GM23338 (cell line): Measurements from ENCODE around the gene ACSL3. TPM values are rescaled to one million over a fixed set of nuclear protein-coding genes. Genes with fewer than 3 reads are reported as not detected.

Source experiments
- ATAC-seq: fragments of 200-7000 bp; cut with Tn5 transposase; 3 replicates; pipeline ENCODE4 v1.9.1; 2020
- DNase-seq: peaks from one replicate; pipeline ENCODE4 v3.0.0-alpha.2; 2015; ENCODE audit warnings: low spot score
- H2AFZ ChIP-seq: fragments of 200-600 bp; sonication (generic); 2 replicates; pipeline ENCODE4 v1.8.0; 2016; ENCODE audit warnings: antibody characterized with exemption, mild to moderate bottlenecking, moderate library complexity
- H3F3A ChIP-seq: fragments of 200-600 bp; sonication (generic); replicated peaks from 2 replicates; pipeline ENCODE4 v1.8.0; 2017; ENCODE audit warnings: antibody characterized with exemption, mixed run types, low read depth
- H3K27ac ChIP-seq: fragments of 200-600 bp; sonication (generic); 2 replicates; pipeline ENCODE4 v1.6.1; 2016; ENCODE audit warnings: low read depth
- H3K27me3 ChIP-seq: fragments of 200-600 bp; sonication (generic); 2 replicates; pipeline ENCODE4 v1.8.0; 2016; ENCODE audit warnings: mild to moderate bottlenecking, mixed run types, moderate library complexity; ENCODE audit not compliant: insufficient read depth
- H3K36me3 ChIP-seq: fragments of 200-600 bp; sonication (generic); 2 replicates; pipeline ENCODE4 v1.8.0; 2016; ENCODE audit warnings: mild to moderate bottlenecking; ENCODE audit not compliant: insufficient read depth
- H3K4me1 ChIP-seq: fragments of 200-600 bp; sonication (generic); 2 replicates; pipeline ENCODE4 v1.8.0; 2016; ENCODE audit warnings: mild to moderate bottlenecking, moderate library complexity; ENCODE audit not compliant: insufficient read depth
- H3K4me2 ChIP-seq: fragments of 200-600 bp; sonication (generic); 2 replicates; pipeline ENCODE4 v1.7.1; 2017; ENCODE audit warnings: mixed run types
- H3K4me3 ChIP-seq: fragments of 200-600 bp; sonication (generic); 2 replicates; pipeline ENCODE4 v1.6.1; 2016; ENCODE audit warnings: mixed run types
- H3K79me2 ChIP-seq: fragments of 200-600 bp; sonication (generic); replicated peaks from 2 replicates; pipeline ENCODE4 v1.8.0; 2017; ENCODE audit warnings: mild to moderate bottlenecking; ENCODE audit not compliant: insufficient read depth
- H3K9me2 ChIP-seq: fragments of 200-600 bp; sonication (generic); 2 replicates; pipeline ENCODE4 v1.8.0; 2017; ENCODE audit not compliant: insufficient read depth
- H4K20me1 ChIP-seq: fragments of 200-600 bp; sonication (generic); replicated peaks from 2 replicates; pipeline ENCODE4 v1.8.0; 2017; ENCODE audit warnings: mild to moderate bottlenecking; ENCODE audit not compliant: insufficient read depth
- H3K27ac Mint-ChIP-seq: 2 replicates; pipeline ENCODE4 v1.8.0; 2020; ENCODE audit warnings: inconsistent platforms, mild to moderate bottlenecking, moderate library complexity, mixed read lengths
- H3K27me3 Mint-ChIP-seq: 3 replicates; pipeline ENCODE4 v1.8.0; 2022; ENCODE audit warnings: low read depth, mild to moderate bottlenecking, moderate library complexity, mixed read lengths, inconsistent platforms; ENCODE audit not compliant: insufficient read depth, poor library complexity
- H3K36me3 Mint-ChIP-seq: 3 replicates; pipeline ENCODE4 v1.8.0; 2021; ENCODE audit warnings: low read depth, mild to moderate bottlenecking, inconsistent platforms, moderate library complexity, mixed read lengths
- H3K4me1 Mint-ChIP-seq: 3 replicates; pipeline ENCODE4 v1.8.0; 2020; ENCODE audit warnings: mild to moderate bottlenecking, inconsistent platforms, mixed read lengths
- H3K4me3 Mint-ChIP-seq: 3 replicates; pipeline ENCODE4 v1.8.0; 2021; ENCODE audit warnings: moderate library complexity, mild to moderate bottlenecking, inconsistent platforms, mixed read lengths
- H3K9me3 Mint-ChIP-seq: 3 replicates; pipeline ENCODE4 v1.8.0; 2020; ENCODE audit warnings: moderate library complexity, mild to moderate bottlenecking, inconsistent platforms, mixed read lengths
- CREB1 ChIP-seq: fragments of 250-450 bp; sonication (Bioruptor Pico); IDR thresholded peaks from 2 replicates; pipeline ENCODE4 v1.5.0; 2020; ENCODE audit warnings: low read depth, mild to moderate bottlenecking, moderate library complexity
- EZH2 ChIP-seq: fragments of 200-600 bp; sonication (generic); IDR thresholded peaks from one replicate; pipeline ENCODE4 v1.8.0; 2017; ENCODE audit warnings: antibody characterized with exemption, mild to moderate bottlenecking, low read depth; ENCODE audit not compliant: unreplicated experiment
- JUNB ChIP-seq: IDR thresholded peaks from one replicate; pipeline ENCODE4 v1.6.1; 2016; ENCODE audit warnings: antibody characterized with exemption; ENCODE audit not compliant: unreplicated experiment
- POLR2AphosphoS5 ChIP-seq: IDR thresholded peaks from 2 replicates; pipeline ENCODE4 v1.6.1; 2016; ENCODE audit warnings: antibody characterized with exemption, low read depth
- ZNF462 ChIP-seq: fragments of 250-450 bp; sonication (Bioruptor Pico); IDR thresholded peaks from 2 replicates; pipeline ENCODE4 v1.5.0; 2020; ENCODE audit warnings: mild to moderate bottlenecking, moderate library complexity
- polyA plus RNA-seq: library from polyadenylated mRNA; unstranded; fragments of >200 nt; fragmentation: Nextera tagmentation; extraction: Ambion mirVana; gene quantifications from 2 replicates; pipeline ENCODE4 v1.2.1, GENCODE V29; 2016
- total RNA-seq: library from RNA; depleted of rRNA; stranded (reverse); fragments of >200 nt; shearing (Covaris generic); gene quantifications from 2 replicates; pipeline ENCODE4 v1.2.3, GENCODE V29; 2014
- TF ChIP-seq, protein P1 (sequence below): IDR thresholded peaks from one replicate; pipeline ENCODE4 v1.6.1; 2018; ENCODE audit warnings: antibody characterized with exemption; ENCODE audit not compliant: unreplicated experiment

Gene ACSL3
- total and polyA plus RNA-seq, 2 experiments from 2014 or later: 55.3 to 130 TPM

DNA sequence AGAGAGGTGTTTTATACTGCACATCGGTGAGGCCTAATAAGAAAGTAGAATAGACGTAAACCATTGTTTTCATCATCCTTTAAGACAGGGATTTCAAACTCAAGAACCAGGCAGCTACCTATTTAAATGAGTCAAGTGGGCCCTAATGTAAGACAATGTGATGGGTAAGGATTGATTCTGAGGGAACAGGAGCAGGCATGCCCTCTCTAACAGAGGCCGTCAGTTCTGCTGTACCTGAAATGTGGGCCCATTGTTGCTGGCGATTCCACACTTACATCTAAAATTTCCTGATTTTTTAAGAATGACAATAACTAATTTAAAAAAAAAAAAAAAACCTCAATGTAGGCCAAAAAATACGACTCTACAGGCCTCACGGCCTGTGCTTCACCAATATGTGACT lies 67.5 kb downstream of the ACSL3 start:
- TF ChIP-seq CREB1 (CRISPR knock-in tag): no peak
- Histone ChIP-seq H2AFZ (no peak overlapping the region), H3K4me3 (no peak overlapping the region), H3K27ac (no peak overlapping the region), H3K27me3 (no peaks in the 10 kb centered on the region), H3K4me1 (no peaks in the 10 kb centered on the region), H3F3A (no peaks in the 10 kb centered on the region), H3K4me2 (no peak overlapping the region), H3K36me3 (peaks cover 28% of the 10 kb centered on the region), H3K79me2 (no peaks in the 10 kb centered on the region), H4K20me1 (no peaks in the 10 kb centered on the region; the same call in 1 of the 2 replicates), H3K9me2 (no peaks in the 10 kb centered on the region)
- Mint-ChIP-seq H3K27me3 (no peaks in the 10 kb centered on the region), H3K4me1 (no peaks in the 10 kb centered on the region), H3K4me3 (no peak overlapping the region), H3K9me3 (no peaks in the 10 kb centered on the region), H3K27ac (peak overlapping the region; percentile 76; the same call in 1 of the 2 replicates), H3K36me3 (peaks cover 68% of the 10 kb centered on the region)
- no peak for ATAC-seq
- DNase-seq: no peak

GRCh38 chr2:222930862-222931261 lies 70.0 kb downstream of the ACSL3 start:
- H3K27me3 Mint-ChIP-seq: no peaks in the 10 kb centered on the region
- no peaks in the 10 kb centered on the region for H3K4me1 Mint-ChIP-seq
- ATAC-seq (no peak), DNase-seq (no peak)
- no peak overlapping the region for H3K27ac ChIP-seq
- TF ChIP-seq EZH2: no peak
- H3K36me3 ChIP-seq: peaks cover 40% of the 10 kb centered on the region
- H3K27me3 ChIP-seq: no peaks in the 10 kb centered on the region
- no peaks in the 10 kb centered on the region for H3K9me2 ChIP-seq
- H4K20me1 ChIP-seq: peaks cover 5% of the 10 kb centered on the region; the same call in 1 of the 2 replicates
- no peak overlapping the region for H3K27ac Mint-ChIP-seq
- no peaks in the 10 kb centered on the region for H3K79me2 ChIP-seq
- no peaks in the 10 kb centered on the region for H3K9me3 Mint-ChIP-seq
- H3K36me3 Mint-ChIP-seq: peaks cover 72% of the 10 kb centered on the region
- H2AFZ ChIP-seq: no peak overlapping the region
- H3K4me3 ChIP-seq: no peak overlapping the region
- H3K4me2 ChIP-seq: no peak overlapping the region
- H3F3A ChIP-seq: no peaks in the 10 kb centered on the region
- H3K4me3 Mint-ChIP-seq: no peak overlapping the region
- H3K4me1 ChIP-seq: no peaks in the 10 kb centered on the region

DNA sequence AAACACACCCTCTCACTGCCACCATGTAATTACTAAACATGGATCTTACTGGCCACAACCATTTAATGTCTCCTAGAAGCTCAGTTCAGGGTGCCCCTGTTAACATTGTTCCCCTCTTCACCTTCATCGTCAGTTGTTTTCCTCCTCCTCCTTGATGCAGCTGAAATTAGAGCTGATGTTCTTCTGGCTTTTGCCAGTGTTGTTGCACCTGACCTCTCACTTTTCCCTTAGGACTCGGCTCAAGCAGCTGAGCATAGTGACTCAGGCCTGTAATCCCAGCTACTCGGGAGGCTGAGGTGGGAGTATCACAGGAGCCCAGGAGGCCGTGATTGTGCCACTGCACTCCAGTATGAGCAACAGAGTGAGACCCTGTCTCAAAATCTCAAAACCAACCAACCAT lies 70.8 kb downstream of the ACSL3 start:
- no peak overlapping the region for H3K27ac ChIP-seq
- no peaks in the 10 kb centered on the region for H3K27me3 Mint-ChIP-seq
- TF ChIP-seq ZNF462 (CRISPR knock-in tag) (no peak), JUNB (no peak), CREB1 (CRISPR knock-in tag) (no peak), POLR2AphosphoS5 (no peak)
- TF ChIP-seq, protein P1, sequence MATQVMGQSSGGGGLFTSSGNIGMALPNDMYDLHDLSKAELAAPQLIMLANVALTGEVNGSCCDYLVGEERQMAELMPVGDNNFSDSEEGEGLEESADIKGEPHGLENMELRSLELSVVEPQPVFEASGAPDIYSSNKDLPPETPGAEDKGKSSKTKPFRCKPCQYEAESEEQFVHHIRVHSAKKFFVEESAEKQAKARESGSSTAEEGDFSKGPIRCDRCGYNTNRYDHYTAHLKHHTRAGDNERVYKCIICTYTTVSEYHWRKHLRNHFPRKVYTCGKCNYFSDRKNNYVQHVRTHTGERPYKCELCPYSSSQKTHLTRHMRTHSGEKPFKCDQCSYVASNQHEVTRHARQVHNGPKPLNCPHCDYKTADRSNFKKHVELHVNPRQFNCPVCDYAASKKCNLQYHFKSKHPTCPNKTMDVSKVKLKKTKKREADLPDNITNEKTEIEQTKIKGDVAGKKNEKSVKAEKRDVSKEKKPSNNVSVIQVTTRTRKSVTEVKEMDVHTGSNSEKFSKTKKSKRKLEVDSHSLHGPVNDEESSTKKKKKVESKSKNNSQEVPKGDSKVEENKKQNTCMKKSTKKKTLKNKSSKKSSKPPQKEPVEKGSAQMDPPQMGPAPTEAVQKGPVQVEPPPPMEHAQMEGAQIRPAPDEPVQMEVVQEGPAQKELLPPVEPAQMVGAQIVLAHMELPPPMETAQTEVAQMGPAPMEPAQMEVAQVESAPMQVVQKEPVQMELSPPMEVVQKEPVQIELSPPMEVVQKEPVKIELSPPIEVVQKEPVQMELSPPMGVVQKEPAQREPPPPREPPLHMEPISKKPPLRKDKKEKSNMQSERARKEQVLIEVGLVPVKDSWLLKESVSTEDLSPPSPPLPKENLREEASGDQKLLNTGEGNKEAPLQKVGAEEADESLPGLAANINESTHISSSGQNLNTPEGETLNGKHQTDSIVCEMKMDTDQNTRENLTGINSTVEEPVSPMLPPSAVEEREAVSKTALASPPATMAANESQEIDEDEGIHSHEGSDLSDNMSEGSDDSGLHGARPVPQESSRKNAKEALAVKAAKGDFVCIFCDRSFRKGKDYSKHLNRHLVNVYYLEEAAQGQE: no peak

More for the DNA sequence above, 70.8 kb downstream of the ACSL3 start:
- no peak overlapping the region for H3K4me3 Mint-ChIP-seq
- no peaks in the 10 kb centered on the region for H3K79me2 ChIP-seq
- no peak overlapping the region for H2AFZ ChIP-seq
- H3K36me3 ChIP-seq: peaks cover 40% of the 10 kb centered on the region
- H3K36me3 Mint-ChIP-seq: peaks cover 79% of the 10 kb centered on the region
- no peaks in the 10 kb centered on the region for H3K4me1 ChIP-seq
- H4K20me1 ChIP-seq: peaks cover 5% of the 10 kb centered on the region; the same call in 1 of the 2 replicates
- ATAC-seq (no peak), DNase-seq (no peak)
- no peak overlapping the region for H3K27ac Mint-ChIP-seq
- no peaks in the 10 kb centered on the region for H3F3A ChIP-seq
- H3K4me1 Mint-ChIP-seq: no peaks in the 10 kb centered on the region
- H3K9me3 Mint-ChIP-seq: peaks cover 2% of the 10 kb centered on the region; the same call in 1 of the 3 replicates
- H3K4me3 ChIP-seq: no peak overlapping the region
- no peak overlapping the region for H3K4me2 ChIP-seq
- no peaks in the 10 kb centered on the region for H3K9me2 ChIP-seq
- H3K27me3 ChIP-seq: no peaks in the 10 kb centered on the region
